Measurements from ENCODE around the gene EHMT1. TPM values are rescaled to one million over a fixed set of nuclear protein-coding genes. Genes with fewer than 3 reads are reported as not detected.

The EHMT1 gene
- total and polyA plus RNA-seq, 2 of the 13 experiments (the other 11 are each of a cell fraction or from before 2014, with no cell fraction given): 23.0 to 27.1 TPM

DNA sequence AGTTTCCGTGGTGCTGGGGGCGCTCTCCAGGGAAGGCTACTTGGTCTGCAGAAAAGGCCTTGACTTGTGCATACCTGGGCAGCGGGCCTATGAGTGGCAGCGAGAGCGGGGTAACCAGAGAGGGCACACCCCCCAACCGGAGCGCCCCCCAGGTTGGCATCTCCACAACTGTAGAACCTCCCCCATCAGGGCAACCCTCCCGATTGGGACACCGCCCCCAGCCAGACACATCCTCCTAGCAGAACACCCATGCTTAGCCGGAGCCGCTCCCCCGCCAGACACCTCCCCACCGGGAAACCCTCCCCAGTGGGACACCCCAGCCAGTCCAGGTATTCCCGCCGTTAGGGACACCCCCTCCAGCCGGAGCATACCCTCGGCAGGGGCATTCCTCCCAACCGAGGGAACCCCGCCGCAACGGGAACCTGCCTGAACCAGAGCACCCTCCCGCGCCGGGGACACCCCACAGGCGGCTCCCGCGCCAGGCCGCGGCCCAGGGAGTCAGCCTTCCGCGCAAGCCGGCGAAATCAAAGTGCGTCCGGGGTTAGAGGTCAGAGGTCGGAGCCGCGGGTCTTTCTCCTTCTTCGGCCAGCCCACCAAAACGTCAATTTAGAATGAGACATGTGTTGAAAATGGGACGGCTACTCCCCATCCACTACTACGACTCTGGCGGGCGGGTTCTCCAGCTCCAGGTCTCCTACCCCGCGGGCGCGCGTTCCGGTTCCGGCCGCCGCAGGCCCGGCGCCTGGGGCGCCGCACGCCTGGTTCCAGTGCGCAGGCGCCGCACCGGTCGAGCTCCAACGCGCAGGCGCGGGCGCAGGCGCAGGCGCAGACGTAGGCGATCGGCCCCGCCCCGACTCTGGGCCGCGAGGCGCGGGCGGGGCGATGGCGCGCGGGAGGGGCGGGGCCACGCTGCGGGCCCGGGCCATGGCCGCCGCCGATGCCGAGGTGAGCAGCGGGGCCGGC, at the start of gene EHMT1 (continued):
- TF ChIP-seq TEAD2 (CRISPR knock-in tag; IDR thresholded peaks at IDR 0.05) (no peak), PHB2 (IDR thresholded peaks at IDR 0.05; ENCODE audit: partially characterized antibody) (no peak)
- TF ChIP-seq, protein P1, sequence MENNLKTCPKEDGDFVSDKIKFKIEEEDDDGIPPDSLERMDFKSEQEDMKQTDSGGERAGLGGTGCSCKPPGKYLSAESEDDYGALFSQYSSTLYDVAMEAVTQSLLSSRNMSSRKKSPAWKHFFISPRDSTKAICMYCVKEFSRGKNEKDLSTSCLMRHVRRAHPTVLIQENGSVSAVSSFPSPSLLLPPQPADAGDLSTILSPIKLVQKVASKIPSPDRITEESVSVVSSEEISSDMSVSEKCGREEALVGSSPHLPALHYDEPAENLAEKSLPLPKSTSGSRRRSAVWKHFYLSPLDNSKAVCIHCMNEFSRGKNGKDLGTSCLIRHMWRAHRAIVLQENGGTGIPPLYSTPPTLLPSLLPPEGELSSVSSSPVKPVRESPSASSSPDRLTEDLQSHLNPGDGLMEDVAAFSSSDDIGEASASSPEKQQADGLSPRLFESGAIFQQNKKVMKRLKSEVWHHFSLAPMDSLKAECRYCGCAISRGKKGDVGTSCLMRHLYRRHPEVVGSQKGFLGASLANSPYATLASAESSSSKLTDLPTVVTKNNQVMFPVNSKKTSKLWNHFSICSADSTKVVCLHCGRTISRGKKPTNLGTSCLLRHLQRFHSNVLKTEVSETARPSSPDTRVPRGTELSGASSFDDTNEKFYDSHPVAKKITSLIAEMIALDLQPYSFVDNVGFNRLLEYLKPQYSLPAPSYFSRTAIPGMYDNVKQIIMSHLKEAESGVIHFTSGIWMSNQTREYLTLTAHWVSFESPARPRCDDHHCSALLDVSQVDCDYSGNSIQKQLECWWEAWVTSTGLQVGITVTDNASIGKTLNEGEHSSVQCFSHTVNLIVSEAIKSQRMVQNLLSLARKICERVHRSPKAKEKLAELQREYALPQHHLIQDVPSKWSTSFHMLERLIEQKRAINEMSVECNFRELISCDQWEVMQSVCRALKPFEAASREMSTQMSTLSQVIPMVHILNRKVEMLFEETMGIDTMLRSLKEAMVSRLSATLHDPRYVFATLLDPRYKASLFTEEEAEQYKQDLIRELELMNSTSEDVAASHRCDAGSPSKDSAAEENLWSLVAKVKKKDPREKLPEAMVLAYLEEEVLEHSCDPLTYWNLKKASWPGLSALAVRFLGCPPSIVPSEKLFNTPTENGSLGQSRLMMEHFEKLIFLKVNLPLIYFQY (CRISPR knock-in tag; IDR thresholded peaks at IDR 0.05; ENCODE audit: borderline replicate concordance): peak; percentile 62; the same call in 1 of the 2 replicates

DNA sequence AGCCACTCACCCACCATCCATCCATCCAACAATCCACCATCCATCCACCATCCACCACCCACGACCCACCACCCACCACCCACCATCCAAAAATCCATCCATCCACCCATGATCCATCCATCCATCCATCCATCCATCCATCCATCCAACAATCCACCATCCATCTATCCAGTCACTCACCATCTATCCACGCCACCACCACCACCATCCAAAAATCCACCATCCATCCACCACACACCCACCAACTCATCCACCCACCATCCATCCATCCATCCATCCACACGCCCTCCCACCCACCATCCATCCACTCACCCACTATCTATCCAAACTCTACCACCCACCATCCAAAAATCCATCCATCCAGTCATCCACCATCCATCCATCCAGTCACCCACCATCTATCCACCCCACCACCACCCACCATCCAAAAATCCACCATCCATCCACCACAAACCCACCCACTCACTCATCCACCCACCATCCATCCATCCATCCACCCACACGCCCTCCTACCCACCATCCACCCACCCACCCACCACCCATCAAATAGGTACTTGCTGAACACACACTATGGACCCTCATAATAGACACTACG, 49.1 kb upstream of the EHMT1 start:
- FAIRE-seq: no peak
- no peaks in the 10 kb centered on the region for H4K20me1 ChIP-seq (ENCODE audit: insufficient read depth, low read length)
- no TSS peak for BruUV-seq (replicated peaks)
- no peak for ATAC-seq
- H3K9ac ChIP-seq (ENCODE audit: insufficient read depth, low read depth, low read length): no peak overlapping the region
- TF ChIP-seq TBP (CRISPR knock-in tag; IDR thresholded peaks at IDR 0.05) (no peak), ZIK1 (CRISPR knock-in tag; IDR thresholded peaks at IDR 0.05; ENCODE audit: borderline replicate concordance, low read depth) (no peak), ZNF605 (CRISPR knock-in tag; IDR thresholded peaks at IDR 0.05) (no peak), CHD4 (IDR thresholded peaks at IDR 0.05; ENCODE audit: borderline replicate concordance, low read length) (no peak), XBP1 (CRISPR knock-in tag; IDR thresholded peaks at IDR 0.05) (no peak), SIN3B (IDR thresholded peaks at IDR 0.05; ENCODE audit: low read length) (no peak), ZNF572 (CRISPR knock-in tag; IDR thresholded peaks at IDR 0.05) (no peak), GPN1 (CRISPR knock-in tag; IDR thresholded peaks at IDR 0.05; ENCODE audit: borderline replicate concordance) (no peak), SMAD1 (CRISPR knock-in tag; IDR thresholded peaks at IDR 0.05; ENCODE audit: borderline replicate concordance, low read depth) (no peak), FIP1L1 (IDR thresholded peaks at IDR 0.05; ENCODE audit: borderline replicate concordance, insufficient read depth, low read depth, low read length) (no peak), ZBTB42 (CRISPR knock-in tag; IDR thresholded peaks at IDR 0.05) (no peak)
- TF ChIP-seq, protein P2, sequence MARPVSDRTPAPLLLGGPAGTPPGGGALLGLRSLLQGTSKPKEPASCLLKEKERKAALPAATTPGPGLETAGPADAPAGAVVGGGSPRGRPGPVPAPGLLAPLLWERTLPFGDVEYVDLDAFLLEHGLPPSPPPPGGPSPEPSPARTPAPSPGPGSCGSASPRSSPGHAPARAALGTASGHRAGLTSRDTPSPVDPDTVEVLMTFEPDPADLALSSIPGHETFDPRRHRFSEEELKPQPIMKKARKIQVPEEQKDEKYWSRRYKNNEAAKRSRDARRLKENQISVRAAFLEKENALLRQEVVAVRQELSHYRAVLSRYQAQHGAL (CRISPR knock-in tag; IDR thresholded peaks at IDR 0.05; ENCODE audit: not compliant biosample characterization): no peak
- TF ChIP-seq, protein P3, sequence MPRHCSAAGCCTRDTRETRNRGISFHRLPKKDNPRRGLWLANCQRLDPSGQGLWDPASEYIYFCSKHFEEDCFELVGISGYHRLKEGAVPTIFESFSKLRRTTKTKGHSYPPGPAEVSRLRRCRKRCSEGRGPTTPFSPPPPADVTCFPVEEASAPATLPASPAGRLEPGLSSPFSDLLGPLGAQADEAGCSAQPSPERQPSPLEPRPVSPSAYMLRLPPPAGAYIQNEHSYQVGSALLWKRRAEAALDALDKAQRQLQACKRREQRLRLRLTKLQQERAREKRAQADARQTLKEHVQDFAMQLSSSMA (CRISPR knock-in tag; IDR thresholded peaks at IDR 0.05): no peak
- no peak overlapping the region for H2AFZ ChIP-seq (ENCODE audit: low read length)
- H3K27me3 ChIP-seq (ENCODE audit: control insufficient read depth in 1 of 2, insufficient read depth in 2 of 2, low read length in 2 of 2): no peaks in the 10 kb centered on the region
- no peaks in the 10 kb centered on the region for H3K4me1 ChIP-seq (ENCODE audit: insufficient read depth, low read length)
- no peak overlapping the region for H3K4me2 ChIP-seq (ENCODE audit: low read depth, low read length)
- intact Hi-C loops (cut with micrococcal nuclease; ENCODE audit: unreplicated experiment): no loop called here
- no peak for DNase-seq (ENCODE audit: low spot score)
- H3K9me3 ChIP-seq (ENCODE audit: low read length): no peaks in the 10 kb centered on the region
- in situ Hi-C loops (cut with HindIII; ENCODE audit: extremely low pct_ligation_motif_present, low pct_unique_long_range_greater_than_20kb): no loop called here
- H3K27ac ChIP-seq (ENCODE audit: extremely low read length, insufficient read depth, low read length): no peak overlapping the region
- WGBS (ENCODE audit: low lambda C conversion rate): 98% methylated on average over 5 of the region's 5 CpGs
- H3K4me3 ChIP-seq (replicated peaks in 1 of 3; ENCODE audit: insufficient read depth in 1 of 3, low read depth in 2 of 3, low read length in 3 of 3): no peak overlapping the region
- CTCF ChIA-PET (ENCODE audit: low intra/inter-chr PET ratio, low total read pairs): no interaction called here
- peaks cover 9 to 37% of the 10 kb centered on the region in 2 experiments; a peak in 4 of 5 replicates for H3K36me3 ChIP-seq (replicated peaks in 1 of 2; ENCODE audit: control insufficient read depth in 1 of 2, insufficient read depth in 2 of 2, low read length in 2 of 2)
- POLR2A ChIA-PET: no interaction called here
- peaks cover 9% of the 10 kb centered on the region for H3K79me2 ChIP-seq (ENCODE audit: insufficient read depth, low read length)

Data from HepG2 (cell line).